Cardiac muscle cell (in vitro differentiated cells and primary cell): ENCODE results near the gene AASS. TPM values are rescaled to one million over a fixed set of nuclear protein-coding genes. Genes with fewer than 3 reads are reported as not detected.
"Not testable (repeated sequence)": the region's sequence is repeated elsewhere in the genome, so short reads cannot be mapped to it uniquely, and the experiment has no call there.

ENCODE experiments used
- DNase-seq, 2 donors: peaks; one replicate each; pipeline versions ENCODE4 v3.0.0 to v3.0.0-alpha.2; 2010 to 2017; ENCODE audit warnings: low read depth in 1 of 2, low spot score in 1 of 2
- H3K27ac ChIP-seq: fragments of 200-600 bp; sonication (generic); 2 replicates; pipeline ENCODE4 v1.5.1; 2016
- H3K27me3 ChIP-seq: fragments of 200-600 bp; sonication (generic); 2 replicates; pipeline ENCODE4 v1.6.0; 2016; ENCODE audit warnings: control low read depth
- H3K36me3 ChIP-seq: fragments of 200-600 bp; sonication (generic); 2 replicates; pipeline ENCODE4 v1.5.1; 2016; ENCODE audit warnings: control low read depth
- H3K4me1 ChIP-seq: fragments of 200-600 bp; sonication (generic); 2 replicates; pipeline ENCODE4 v1.8.1; 2017; ENCODE audit warnings: low read depth, mild to moderate bottlenecking, mixed run types
- H3K4me3 ChIP-seq: fragments of 200-600 bp; sonication (generic); 2 replicates; pipeline ENCODE4 v1.5.1; 2016; ENCODE audit warnings: mild to moderate bottlenecking
- H3K9me3 ChIP-seq: fragments of 200-600 bp; sonication (generic); 2 replicates; pipeline ENCODE4 v1.5.1; 2017; ENCODE audit warnings: low read depth, mild to moderate bottlenecking, control low read depth
- polyA plus RNA-seq: library from polyadenylated mRNA; unstranded; fragments of >200 nt; fragmentation: Nextera tagmentation; extraction: Ambion mirVana; gene quantifications from 2 replicates; pipeline ENCODE4 v1.2.1, GENCODE V29; 2016
- total RNA-seq: library from RNA; depleted of rRNA; stranded (reverse); fragments of >200 nt; gene quantifications from 2 replicates; pipeline ENCODE4 v1.2.3, GENCODE V29; 2016
- TF ChIP-seq, protein P1 (sequence below): IDR thresholded peaks from 2 replicates; pipeline ENCODE4 v1.5.1; 2012; ENCODE audit warnings: low read depth, mild to moderate bottlenecking, low read length

Gene AASS
- total and polyA plus RNA-seq, 2 experiments from 2014 or later: 31.3 to 42.1 TPM

DNA sequence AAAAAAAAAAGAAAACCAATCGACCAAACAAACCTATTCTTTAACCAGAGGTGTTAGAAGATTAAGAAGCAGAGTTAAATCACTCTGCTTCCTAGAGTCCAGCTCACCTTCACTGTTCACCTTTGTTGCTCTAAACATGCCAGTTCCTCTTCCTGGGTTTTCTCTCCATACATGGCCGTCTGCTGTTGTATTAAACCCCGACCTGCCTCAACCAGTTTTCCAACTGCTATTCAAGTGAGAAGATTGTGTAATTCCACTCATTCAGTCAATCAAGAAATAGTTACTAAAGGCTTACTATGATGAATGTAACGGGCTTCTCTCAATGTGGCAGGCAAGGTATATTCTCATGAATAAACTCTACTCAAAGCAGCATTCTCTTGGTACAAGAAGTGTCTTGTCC is 8.8 kb downstream of the AASS start:
- H3K36me3 ChIP-seq: no peaks in the 10 kb centered on the region

DNA sequence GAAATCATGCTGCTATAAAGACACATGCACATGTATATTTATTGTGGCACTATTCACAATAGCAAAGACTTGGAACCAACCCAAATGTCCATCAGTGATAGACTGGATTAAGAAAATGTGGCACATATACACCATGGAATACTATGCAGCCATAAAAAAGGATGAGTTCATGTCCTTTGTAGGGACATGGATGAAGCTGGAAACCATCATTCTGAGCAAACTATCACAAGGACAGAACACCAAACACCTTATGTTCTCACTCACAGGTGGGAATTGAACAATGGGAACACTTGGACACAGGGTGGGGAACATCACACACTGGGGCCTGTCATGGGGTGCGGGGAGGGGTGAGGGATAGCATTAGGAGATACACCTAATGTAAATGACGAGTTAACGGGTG is 9.3 kb downstream of the AASS start:
- not testable (repeated sequence) for H3K9me3 ChIP-seq, H3K4me3 ChIP-seq, H3K4me1 ChIP-seq, H3K27ac ChIP-seq, DNase-seq, H3K36me3 ChIP-seq, H3K27me3 ChIP-seq

More for the DNA sequence above, 8.8 kb downstream of the AASS start:
- H3K9me3 ChIP-seq: no peaks in the 10 kb centered on the region
- peaks cover 6% of the 10 kb centered on the region for H3K4me1 ChIP-seq
- TF ChIP-seq, protein P1, sequence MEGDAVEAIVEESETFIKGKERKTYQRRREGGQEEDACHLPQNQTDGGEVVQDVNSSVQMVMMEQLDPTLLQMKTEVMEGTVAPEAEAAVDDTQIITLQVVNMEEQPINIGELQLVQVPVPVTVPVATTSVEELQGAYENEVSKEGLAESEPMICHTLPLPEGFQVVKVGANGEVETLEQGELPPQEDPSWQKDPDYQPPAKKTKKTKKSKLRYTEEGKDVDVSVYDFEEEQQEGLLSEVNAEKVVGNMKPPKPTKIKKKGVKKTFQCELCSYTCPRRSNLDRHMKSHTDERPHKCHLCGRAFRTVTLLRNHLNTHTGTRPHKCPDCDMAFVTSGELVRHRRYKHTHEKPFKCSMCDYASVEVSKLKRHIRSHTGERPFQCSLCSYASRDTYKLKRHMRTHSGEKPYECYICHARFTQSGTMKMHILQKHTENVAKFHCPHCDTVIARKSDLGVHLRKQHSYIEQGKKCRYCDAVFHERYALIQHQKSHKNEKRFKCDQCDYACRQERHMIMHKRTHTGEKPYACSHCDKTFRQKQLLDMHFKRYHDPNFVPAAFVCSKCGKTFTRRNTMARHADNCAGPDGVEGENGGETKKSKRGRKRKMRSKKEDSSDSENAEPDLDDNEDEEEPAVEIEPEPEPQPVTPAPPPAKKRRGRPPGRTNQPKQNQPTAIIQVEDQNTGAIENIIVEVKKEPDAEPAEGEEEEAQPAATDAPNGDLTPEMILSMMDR: no peak
- no peak for DNase-seq
- no peak overlapping the region for H3K4me3 ChIP-seq
- no peaks in the 10 kb centered on the region for H3K27me3 ChIP-seq
- H3K27ac ChIP-seq: no peak overlapping the region

DNA sequence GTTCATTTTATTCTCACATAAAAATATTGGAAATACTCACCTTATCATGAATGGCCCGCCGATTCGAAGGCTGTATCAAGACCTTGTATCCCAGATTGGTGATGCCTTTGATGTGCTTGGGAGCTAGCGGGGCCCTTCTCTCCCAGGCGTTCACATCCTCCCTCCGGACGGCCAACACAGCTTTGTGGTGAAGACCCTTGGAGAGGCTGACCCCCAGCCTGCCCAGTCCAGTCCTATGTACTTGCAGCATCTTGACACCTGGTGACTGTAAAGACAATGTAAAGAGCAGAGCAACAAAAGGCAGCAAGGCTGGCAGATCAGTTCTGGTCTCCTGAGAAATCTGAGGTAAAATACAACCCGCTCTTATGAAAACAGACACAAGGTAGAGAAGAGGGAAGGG is 10.6 kb downstream of the AASS start:
- TF ChIP-seq, protein P1: no peak
- Histone ChIP-seq H3K36me3 (no peaks in the 10 kb centered on the region), H3K27me3 (no peaks in the 10 kb centered on the region), H3K9me3 (no peaks in the 10 kb centered on the region), H3K4me1 (peaks cover 6% of the 10 kb centered on the region), H3K4me3 (no peak overlapping the region), H3K27ac (no peak overlapping the region)
- DNase-seq: no peak

DNA sequence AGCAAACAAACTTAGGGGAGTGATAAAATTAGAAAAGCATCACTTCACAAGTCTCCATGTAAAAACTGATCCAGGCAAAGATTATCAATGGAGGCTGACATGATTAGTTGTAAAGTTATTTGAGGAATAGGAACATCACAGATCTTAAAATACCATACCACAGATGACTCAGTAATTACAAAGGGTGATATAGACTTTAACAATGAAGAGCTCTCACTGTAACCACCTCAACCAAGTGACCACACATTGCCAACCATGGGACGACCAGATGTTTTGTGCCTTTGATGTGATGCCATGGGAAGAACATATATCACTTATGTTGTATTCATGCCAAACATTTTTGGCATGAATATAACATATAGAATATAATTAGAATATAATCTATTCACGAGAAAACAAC is 11.7 kb downstream of the AASS start:
- Histone ChIP-seq H3K4me3 (no peak overlapping the region), H3K36me3 (no peaks in the 10 kb centered on the region), H3K27ac (no peak overlapping the region), H3K9me3 (no peaks in the 10 kb centered on the region), H3K27me3 (no peaks in the 10 kb centered on the region), H3K4me1 (no peaks in the 10 kb centered on the region)
- TF ChIP-seq, protein P1: no peak
- DNase-seq: peak in 1 of 2 donors; percentile 18

DNA sequence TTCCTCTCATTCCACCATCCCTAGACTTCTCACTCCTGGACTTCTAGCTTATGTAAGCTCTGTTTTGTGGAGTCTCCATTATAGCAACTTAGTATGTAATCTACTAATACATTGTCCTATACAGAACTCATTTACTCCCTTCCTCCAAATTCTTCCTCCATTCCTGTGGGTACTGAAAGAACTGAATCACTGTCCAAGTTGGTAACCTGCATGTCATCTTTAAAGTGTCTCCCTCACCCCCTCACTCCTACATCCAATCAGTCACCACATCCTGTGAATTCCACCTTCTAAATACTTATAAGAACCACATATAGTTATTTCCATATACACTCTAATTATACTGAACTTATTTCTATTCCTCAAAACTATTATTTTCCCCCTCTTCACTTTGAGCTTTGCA is 20.3 kb downstream of the AASS start:
- TF ChIP-seq, protein P1: no peak

DNA sequence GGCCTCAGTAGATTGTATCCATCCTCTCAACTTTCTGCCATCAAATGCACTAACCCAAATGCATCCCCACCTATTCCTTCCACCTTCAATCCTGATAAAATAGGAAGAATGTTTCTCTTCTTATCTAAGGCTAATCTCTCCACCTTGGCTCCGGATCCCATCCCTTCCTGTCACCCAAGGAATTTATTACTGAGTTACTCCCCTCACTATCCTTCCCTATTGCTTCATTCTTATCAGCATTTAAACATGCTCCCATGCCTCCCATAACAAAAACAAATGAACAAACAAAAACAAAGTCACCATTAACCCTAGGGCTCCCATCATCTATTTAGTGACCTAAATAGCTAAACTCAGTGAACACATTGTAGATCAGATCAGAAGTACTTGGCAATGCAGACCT is 25.3 kb downstream of the AASS start:
- Histone ChIP-seq H3K27ac (no peak overlapping the region), H3K36me3 (peaks cover 39% of the 10 kb centered on the region), H3K4me3 (no peak overlapping the region), H3K9me3 (no peaks in the 10 kb centered on the region), H3K27me3 (no peaks in the 10 kb centered on the region), H3K4me1 (no peaks in the 10 kb centered on the region)
- TF ChIP-seq, protein P1: no peak
- no peak for DNase-seq

More for the DNA sequence above, 20.3 kb downstream of the AASS start:
- Histone ChIP-seq H3K4me1 (no peaks in the 10 kb centered on the region), H3K36me3 (peaks cover 5% of the 10 kb centered on the region), H3K27me3 (no peaks in the 10 kb centered on the region), H3K4me3 (no peak overlapping the region), H3K9me3 (no peaks in the 10 kb centered on the region), H3K27ac (no peak overlapping the region)
- DNase-seq: no peak
